B cell (primary cell): ENCODE results near the gene GCNT2.

Source experiments
- EZH2 ChIP-seq: IDR thresholded peaks from 2 replicates; pipeline ENCODE4 v1.6.1; 2012; ENCODE audit warnings: borderline replicate concordance, low read depth, mild to moderate bottlenecking, moderate library complexity, low read length; ENCODE audit not compliant: insufficient read depth, poor library complexity, severe bottlenecking
- TF ChIP-seq, protein P1 (sequence below): fragments of 200-600 bp; IDR thresholded peaks from one replicate; pipeline ENCODE4 v1.8.0; 2022; ENCODE audit warnings: antibody characterized with exemption, mild to moderate bottlenecking

DNA sequence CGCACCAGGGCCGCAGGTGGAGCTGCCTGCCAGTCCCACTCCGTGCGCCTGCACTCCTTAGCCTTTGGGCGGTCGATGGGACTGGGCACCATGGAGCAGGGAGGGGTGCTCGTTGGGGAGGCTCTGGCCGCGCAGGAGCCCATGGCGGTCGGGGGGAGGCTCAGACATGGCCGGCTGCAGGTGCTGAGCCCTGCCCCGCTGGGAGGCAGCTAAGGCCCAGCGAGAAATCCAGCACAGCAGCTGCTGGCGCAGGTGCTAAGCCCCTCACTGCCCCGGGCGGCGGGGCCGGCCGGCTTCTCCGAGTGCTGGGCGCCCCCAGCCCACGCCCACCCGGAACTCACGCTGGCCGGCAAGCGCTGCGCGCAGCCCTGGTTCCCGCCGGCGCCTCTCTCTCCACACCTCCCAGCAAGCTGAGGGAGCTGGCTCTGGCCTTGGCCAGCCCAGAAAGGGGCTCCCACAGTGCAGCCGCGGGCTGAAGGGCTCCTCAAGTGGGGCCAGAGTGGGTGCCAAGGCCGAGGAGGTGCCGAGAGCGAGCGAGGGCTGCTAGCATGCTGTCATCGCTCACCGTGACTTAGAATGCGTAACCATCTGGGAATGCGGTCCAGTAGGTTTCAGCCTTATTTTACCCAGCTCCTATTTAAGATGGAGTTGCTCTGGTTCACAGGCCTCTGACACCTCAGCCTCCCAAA, 96.0 kb downstream of the GCNT2 start:
- TF ChIP-seq, protein P1, sequence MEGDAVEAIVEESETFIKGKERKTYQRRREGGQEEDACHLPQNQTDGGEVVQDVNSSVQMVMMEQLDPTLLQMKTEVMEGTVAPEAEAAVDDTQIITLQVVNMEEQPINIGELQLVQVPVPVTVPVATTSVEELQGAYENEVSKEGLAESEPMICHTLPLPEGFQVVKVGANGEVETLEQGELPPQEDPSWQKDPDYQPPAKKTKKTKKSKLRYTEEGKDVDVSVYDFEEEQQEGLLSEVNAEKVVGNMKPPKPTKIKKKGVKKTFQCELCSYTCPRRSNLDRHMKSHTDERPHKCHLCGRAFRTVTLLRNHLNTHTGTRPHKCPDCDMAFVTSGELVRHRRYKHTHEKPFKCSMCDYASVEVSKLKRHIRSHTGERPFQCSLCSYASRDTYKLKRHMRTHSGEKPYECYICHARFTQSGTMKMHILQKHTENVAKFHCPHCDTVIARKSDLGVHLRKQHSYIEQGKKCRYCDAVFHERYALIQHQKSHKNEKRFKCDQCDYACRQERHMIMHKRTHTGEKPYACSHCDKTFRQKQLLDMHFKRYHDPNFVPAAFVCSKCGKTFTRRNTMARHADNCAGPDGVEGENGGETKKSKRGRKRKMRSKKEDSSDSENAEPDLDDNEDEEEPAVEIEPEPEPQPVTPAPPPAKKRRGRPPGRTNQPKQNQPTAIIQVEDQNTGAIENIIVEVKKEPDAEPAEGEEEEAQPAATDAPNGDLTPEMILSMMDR, result no peak
- no peak for TF ChIP-seq EZH2
